GM18870 (cell line): ENCODE data around the gene KAT7.

Experiments
- ATAC-seq: cut with Tn5 transposase; IDR thresholded peaks from one replicate; pipeline ENCODE4 v1.9.1; 2021; ENCODE audit warnings: moderate library complexity; ENCODE audit not compliant: unreplicated experiment

KAT7 gene

DNA sequence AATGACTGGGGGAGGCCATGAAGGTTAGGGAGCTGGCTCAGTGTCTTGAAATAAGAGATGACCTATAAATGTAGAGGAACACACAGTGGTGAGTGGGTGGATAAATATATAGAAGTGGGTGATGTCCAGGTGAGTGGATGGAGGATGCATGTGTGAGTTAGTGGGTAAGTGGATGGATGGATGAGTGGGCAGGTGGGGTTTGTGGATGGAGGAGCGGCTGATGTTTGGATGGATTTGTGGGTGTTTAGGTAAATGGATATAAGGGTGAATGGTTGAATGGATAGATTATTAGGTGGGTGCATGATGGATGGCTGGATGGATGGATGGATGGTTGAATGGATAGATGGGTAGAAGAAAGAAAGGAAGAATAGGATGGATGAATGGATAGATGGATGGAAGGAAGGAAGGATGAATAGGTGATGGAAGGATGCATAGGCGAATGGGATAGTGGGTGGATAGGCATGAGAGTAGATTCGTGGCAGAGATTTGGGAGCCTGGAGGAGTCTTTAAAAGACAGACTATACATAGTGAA is 78.5 kb downstream of the KAT7 start:
- no peak for ATAC-seq

DNA sequence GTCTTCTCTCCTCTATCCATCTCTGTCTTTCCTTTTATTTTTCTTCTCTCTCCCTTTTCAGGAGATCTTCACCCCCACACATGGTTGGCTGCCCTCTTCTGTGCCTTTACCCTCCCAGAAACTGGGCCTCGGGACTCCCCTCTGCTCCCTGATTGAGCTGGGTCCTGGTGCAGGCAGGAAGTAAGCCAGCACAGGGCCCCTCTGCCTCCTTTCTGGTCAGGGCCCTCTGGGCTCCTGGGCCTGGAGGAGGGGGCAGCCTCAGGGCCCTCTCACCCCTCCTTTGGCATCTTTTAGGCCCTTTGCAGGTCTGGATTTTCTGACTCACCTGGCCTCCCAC is 80.5 kb downstream of the KAT7 start:
- ATAC-seq, result no peak

DNA sequence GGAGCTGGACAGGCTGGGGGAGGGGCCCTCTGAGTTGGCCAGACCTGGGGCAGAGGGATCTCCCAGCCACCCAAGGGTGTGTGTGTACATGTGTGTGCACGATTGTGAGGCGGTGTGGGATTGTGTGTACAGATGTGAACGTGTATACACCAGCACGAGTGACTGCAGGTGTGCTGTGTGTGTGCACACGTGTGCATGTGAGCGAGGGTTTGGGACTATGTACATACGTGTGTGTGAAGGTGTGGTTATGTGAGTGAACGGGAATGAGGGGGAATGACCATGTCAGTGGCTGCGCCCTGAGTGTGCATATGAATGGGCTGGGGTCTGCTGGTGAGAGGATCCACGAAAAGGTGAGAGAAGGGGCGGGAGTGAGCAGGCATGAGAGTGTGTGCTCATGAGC is 81.8 kb downstream of the KAT7 start:
- ATAC-seq, result no peak

DNA sequence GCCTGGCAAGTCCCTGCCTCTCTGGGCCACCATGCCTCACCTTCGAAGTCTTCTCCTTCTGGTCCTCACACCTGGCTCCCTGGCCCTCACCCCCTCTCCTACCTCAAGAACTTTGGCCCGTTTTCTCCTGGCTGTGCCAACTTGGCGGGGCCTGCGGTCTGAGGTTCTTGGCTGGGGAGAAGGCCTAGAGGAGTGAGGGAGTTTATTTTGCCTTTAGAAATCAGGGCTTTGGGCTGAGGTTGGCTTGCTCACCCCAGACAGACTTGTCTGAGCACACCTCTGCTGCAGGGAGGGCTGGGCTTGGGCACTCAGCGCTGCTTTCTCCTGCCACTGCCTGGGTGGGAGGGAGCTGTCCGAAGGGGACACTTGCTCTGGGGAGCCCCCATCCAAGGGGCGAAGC is 82.7 kb downstream of the KAT7 start:
- no peak for ATAC-seq

DNA sequence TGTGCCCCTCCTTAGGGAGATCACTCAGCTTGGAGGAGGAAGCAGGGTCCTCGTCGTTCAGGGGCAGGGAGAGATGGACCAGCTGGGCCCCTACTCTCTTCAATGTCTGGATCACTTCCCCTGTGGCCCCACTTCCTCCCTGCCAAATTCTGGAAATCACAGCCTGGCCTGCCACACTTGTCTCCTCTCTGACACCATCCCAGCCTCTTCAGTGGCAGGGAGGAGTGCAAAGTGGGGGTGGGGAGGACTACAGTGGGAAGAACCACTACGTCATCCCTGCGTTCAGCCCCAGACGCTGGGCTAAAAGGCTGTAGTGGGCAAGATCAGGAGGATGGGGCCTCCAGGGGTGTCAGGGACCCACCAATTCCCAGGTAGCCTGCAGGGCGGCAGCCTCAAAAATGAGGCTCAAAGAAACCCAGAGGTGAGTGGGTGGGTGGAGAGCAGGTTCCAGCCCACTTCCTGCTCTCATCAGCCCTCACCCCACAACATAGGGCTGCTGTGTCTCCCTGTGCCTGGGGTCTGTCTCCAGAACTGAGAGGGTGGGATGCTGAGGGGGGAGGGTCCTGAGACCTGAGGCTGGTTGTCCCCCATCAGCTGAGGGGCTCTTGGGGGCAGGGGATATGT is 84.4 kb downstream of the KAT7 start:
- no peak for ATAC-seq

- no peak for ATAC-seq
These were observed 85.0 kb downstream of the KAT7 start for GRCh38 chr17:49873466-49873865.

- ATAC-seq, result no peak
These were observed 85.4 kb downstream of the KAT7 start for GRCh38 chr17:49873926-49874325.

GRCh38 chr17:49874911-49875310 is 86.4 kb downstream of the KAT7 start:
- ATAC-seq, result no peak

- ATAC-seq, result no peak
These were observed 87.2 kb downstream of the KAT7 start for GRCh38 chr17:49875685-49876084.

GRCh38 chr17:49878931-49879904 is 90.7 kb downstream of the KAT7 start:
- ATAC-seq, result no peak

DNA sequence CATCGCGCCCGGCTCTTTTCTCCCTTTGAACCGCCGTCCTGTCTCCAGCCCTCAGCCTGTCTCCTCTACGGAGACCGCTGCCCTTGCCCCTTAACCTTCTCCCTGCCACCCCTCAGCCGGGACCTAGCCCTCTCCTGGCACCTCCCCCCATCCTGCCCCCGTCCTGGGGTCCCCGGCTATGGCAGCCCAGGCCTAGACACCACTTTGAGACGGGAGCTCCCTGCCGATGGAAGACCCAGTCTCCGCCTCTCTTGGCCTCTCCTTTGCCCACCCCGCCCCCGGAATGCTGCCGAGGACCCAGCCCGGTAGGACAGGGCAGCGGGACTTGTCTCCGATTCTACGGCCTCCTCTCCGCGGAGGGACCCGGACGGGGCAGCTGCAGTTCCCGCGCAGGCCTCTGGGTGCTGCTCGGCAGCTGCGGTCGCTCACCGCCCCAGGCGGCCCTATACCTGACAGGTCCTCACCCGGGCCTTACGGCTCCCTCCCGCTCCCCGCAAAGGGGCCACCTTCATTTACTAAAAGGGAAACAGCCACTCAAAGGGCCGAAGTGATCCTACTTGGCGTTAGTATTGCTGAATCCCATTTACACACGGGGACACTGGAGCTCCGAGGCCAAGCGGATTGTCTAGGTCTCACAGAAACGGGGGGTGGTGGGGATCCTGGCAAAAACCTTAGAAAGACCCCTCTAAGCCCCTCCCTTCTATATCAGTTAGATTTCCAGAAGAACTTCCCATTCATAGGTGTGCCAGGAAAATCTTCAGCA is 92.0 kb downstream of the KAT7 start:
- no peak for ATAC-seq

DNA sequence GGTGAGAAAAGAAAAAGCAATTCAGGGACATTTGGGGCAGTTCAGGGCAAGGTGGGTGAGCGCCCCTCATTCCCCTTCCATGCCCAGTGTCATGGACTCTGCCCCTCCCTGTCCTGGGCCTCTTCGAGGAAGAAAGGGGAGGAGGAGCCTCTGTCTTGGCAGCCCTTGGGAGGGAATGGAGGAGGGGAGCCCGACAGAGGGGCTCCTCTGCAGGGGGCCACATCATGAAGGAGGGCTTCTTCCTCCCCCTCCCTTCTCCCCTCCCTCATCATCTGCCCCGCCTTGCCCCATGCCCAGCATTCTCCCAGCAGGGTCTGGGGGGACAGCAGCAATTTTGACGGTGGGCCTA is 92.5 kb downstream of the KAT7 start:
- ATAC-seq, result no peak

GRCh38 chr17:49882434-49882833 is 94.0 kb downstream of the KAT7 start:
- no peak for ATAC-seq
